Ishikawa (cell line): Measurements from ENCODE around the gene FOXG1.

Experiments
- CEBPB ChIP-seq: IDR thresholded peaks from 2 replicates; pipeline ENCODE4 v1.6.1; 2012
- EP300 ChIP-seq: IDR thresholded peaks from 2 replicates; pipeline ENCODE4 v1.6.1; 2012; ENCODE audit warnings: borderline replicate concordance
- NFIC ChIP-seq: IDR thresholded peaks from 2 replicates; pipeline ENCODE4 v1.6.1; 2012
- RAD21 ChIP-seq: IDR thresholded peaks from 2 replicates; pipeline ENCODE4 v1.6.1; 2012; ENCODE audit warnings: low read depth
- TAF1 ChIP-seq: IDR thresholded peaks from 2 replicates; pipeline ENCODE4 v1.6.1; 2012; ENCODE audit warnings: low read depth, mild to moderate bottlenecking
- TF ChIP-seq, protein P1 (sequence below): IDR thresholded peaks from 2 replicates; pipeline ENCODE4 v1.6.1; 2012; ENCODE audit warnings: low read depth, mild to moderate bottlenecking

- no peak for TF ChIP-seq EP300
- no peak for TF ChIP-seq CEBPB
- TF ChIP-seq RAD21 = no peak
- TF ChIP-seq TAF1 = no peak
- TF ChIP-seq, protein P1, sequence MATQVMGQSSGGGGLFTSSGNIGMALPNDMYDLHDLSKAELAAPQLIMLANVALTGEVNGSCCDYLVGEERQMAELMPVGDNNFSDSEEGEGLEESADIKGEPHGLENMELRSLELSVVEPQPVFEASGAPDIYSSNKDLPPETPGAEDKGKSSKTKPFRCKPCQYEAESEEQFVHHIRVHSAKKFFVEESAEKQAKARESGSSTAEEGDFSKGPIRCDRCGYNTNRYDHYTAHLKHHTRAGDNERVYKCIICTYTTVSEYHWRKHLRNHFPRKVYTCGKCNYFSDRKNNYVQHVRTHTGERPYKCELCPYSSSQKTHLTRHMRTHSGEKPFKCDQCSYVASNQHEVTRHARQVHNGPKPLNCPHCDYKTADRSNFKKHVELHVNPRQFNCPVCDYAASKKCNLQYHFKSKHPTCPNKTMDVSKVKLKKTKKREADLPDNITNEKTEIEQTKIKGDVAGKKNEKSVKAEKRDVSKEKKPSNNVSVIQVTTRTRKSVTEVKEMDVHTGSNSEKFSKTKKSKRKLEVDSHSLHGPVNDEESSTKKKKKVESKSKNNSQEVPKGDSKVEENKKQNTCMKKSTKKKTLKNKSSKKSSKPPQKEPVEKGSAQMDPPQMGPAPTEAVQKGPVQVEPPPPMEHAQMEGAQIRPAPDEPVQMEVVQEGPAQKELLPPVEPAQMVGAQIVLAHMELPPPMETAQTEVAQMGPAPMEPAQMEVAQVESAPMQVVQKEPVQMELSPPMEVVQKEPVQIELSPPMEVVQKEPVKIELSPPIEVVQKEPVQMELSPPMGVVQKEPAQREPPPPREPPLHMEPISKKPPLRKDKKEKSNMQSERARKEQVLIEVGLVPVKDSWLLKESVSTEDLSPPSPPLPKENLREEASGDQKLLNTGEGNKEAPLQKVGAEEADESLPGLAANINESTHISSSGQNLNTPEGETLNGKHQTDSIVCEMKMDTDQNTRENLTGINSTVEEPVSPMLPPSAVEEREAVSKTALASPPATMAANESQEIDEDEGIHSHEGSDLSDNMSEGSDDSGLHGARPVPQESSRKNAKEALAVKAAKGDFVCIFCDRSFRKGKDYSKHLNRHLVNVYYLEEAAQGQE = no peak
- TF ChIP-seq NFIC = no peak
These were observed 2.8 kb downstream of the FOXG1 start for GRCh38 chr14:28769276-28769880.
